AG10803 (cell line): ENCODE results near the gene IL21R.

ENCODE experiments used
- DNase-seq: peaks from one replicate; pipeline ENCODE4 v3.0.0; 2010; ENCODE audit warnings: low read depth
- H3K4me3 ChIP-seq: 2 replicates; pipeline ENCODE4 v1.5.1; 2011; ENCODE audit warnings: mild to moderate bottlenecking, low read length, control low read depth
- TF ChIP-seq, protein P1 (sequence below): conservative IDR thresholded peaks from 2 replicates; pipeline ENCODE4 v1.5.1; 2011; ENCODE audit warnings: mild to moderate bottlenecking, low read length, control low read depth, inconsistent platforms

The IL21R gene

DNA sequence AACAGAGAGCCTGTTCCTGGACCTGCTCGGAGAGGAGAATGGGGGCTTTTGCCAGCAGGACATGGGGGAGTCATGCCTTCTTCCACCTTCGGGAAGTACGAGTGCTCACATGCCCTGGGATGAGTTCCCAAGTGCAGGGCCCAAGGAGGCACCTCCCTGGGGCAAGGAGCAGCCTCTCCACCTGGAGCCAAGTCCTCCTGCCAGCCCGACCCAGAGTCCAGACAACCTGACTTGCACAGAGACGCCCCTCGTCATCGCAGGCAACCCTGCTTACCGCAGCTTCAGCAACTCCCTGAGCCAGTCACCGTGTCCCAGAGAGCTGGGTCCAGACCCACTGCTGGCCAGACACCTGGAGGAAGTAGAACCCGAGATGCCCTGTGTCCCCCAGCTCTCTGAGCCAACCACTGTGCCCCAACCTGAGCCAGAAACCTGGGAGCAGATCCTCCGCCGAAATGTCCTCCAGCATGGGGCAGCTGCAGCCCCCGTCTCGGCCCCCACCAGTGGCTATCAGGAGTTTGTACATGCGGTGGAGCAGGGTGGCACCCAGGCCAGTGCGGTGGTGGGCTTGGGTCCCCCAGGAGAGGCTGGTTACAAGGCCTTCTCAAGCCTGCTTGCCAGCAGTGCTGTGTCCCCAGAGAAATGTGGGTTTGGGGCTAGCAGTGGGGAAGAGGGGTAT, 39.3 kb upstream of the IL21R start:
- H3K4me3 ChIP-seq, result no peak overlapping the region
- no peak for DNase-seq
- TF ChIP-seq, protein P1, sequence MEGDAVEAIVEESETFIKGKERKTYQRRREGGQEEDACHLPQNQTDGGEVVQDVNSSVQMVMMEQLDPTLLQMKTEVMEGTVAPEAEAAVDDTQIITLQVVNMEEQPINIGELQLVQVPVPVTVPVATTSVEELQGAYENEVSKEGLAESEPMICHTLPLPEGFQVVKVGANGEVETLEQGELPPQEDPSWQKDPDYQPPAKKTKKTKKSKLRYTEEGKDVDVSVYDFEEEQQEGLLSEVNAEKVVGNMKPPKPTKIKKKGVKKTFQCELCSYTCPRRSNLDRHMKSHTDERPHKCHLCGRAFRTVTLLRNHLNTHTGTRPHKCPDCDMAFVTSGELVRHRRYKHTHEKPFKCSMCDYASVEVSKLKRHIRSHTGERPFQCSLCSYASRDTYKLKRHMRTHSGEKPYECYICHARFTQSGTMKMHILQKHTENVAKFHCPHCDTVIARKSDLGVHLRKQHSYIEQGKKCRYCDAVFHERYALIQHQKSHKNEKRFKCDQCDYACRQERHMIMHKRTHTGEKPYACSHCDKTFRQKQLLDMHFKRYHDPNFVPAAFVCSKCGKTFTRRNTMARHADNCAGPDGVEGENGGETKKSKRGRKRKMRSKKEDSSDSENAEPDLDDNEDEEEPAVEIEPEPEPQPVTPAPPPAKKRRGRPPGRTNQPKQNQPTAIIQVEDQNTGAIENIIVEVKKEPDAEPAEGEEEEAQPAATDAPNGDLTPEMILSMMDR, result no peak

DNA sequence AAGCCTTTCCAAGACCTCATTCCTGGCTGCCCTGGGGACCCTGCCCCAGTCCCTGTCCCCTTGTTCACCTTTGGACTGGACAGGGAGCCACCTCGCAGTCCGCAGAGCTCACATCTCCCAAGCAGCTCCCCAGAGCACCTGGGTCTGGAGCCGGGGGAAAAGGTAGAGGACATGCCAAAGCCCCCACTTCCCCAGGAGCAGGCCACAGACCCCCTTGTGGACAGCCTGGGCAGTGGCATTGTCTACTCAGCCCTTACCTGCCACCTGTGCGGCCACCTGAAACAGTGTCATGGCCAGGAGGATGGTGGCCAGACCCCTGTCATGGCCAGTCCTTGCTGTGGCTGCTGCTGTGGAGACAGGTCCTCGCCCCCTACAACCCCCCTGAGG, 38.7 kb upstream of the IL21R start:
- H3K4me3 ChIP-seq, result no peak overlapping the region
- no peak for DNase-seq
- TF ChIP-seq, protein P1, result no peak

DNA sequence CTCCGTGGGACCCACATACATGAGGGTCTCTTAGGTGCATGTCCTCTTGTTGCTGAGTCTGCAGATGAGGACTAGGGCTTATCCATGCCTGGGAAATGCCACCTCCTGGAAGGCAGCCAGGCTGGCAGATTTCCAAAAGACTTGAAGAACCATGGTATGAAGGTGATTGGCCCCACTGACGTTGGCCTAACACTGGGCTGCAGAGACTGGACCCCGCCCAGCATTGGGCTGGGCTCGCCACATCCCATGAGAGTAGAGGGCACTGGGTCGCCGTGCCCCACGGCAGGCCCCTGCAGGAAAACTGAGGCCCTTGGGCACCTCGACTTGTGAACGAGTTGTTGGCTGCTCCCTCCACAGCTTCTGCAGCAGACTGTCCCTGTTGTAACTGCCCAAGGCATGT, 38.2 kb upstream of the IL21R start:
- TF ChIP-seq, protein P1, result no peak
- H3K4me3 ChIP-seq, result no peak overlapping the region
- no peak for DNase-seq

GRCh38 chr16:27364493-27365141, 37.4 kb upstream of the IL21R start:
- no peak overlapping the region for H3K4me3 ChIP-seq
- TF ChIP-seq, protein P1, result no peak
- no peak for DNase-seq

GRCh38 chr16:27365142-27366089, 36.6 kb upstream of the IL21R start:
- H3K4me3 ChIP-seq, result no peak overlapping the region
- peak; percentile 9 for DNase-seq
- TF ChIP-seq, protein P1, result no peak

- TF ChIP-seq, protein P1, result no peak
- no peak overlapping the region for H3K4me3 ChIP-seq
- no peak for DNase-seq
These were observed 35.1 kb upstream of the IL21R start for GRCh38 chr16:27366687-27367460.
